Lower leg skin (tissue), 4 donors: ENCODE results near the gene SIGLEC11. TPM values are rescaled to one million over a fixed set of nuclear protein-coding genes. Genes with fewer than 3 reads are reported as not detected.

Experiments
- DNase-seq, 2 donors: peaks; one replicate each; pipeline ENCODE4 v3.0.0-alpha.2; 2019; ENCODE audit warnings: low spot score in 2 of 2
- H3K4me3 ChIP-seq: fragments of 200-600 bp; sonication (generic); 2 replicates; pipeline ENCODE4 v1.5.1; 2017; ENCODE audit warnings: mild to moderate bottlenecking, low read depth; ENCODE audit not compliant: poor library complexity, severe bottlenecking
- CTCF ChIP-seq, 3 donors: fragments of 450-650 bp; IDR thresholded peaks; one replicate each; pipeline ENCODE4 v1.5.1; 2016; ENCODE audit warnings: antibody characterized with exemption in 3 of 3, mild to moderate bottlenecking in 3 of 3, moderate library complexity in 2 of 3
- POLR2A ChIP-seq, 2 donors: fragments of 450-650 bp; IDR thresholded peaks; one replicate each; pipeline ENCODE4 v1.6.1; 2016 to 2017; ENCODE audit warnings: antibody characterized with exemption in 2 of 2, mild to moderate bottlenecking in 1 of 2, moderate library complexity in 1 of 2
- WGBS, 2 donors: methylation state at CpG; one replicate each; pipeline ENCODE4 v1.1.5; 2018; 5-methylcytosine and 5-hydroxymethylcytosine counted together
- intact Hi-C: fragments of 100-400 bp; cut with DNase I; formaldehyde crosslinking; loops from one replicate; pipeline ENCODE4 v1.15.0; 2023; ENCODE audit warnings: low total_unique reads
- total RNA-seq, 4 donors: library from RNA; depleted of rRNA; stranded (reverse); fragments of >200 nt; gene quantifications; one replicate each; pipeline ENCODE4 v1.1.0, GENCODE V29; 2016

Gene SIGLEC11
- total RNA-seq, 4 donors from 2014 or later, result 0.13 to 0.63 TPM; not detected in 2

GRCh38 chr19:49910179-49910578, 50.8 kb downstream of the SIGLEC11 start:
- WGBS, 2 donors, result 83 to 91% methylated on average over 4 to 5 of the region's 5 CpGs
- intact Hi-C loops, result no loop called here

GRCh38 chr19:49908480-49909420, 52.2 kb downstream of the SIGLEC11 start:
- DNase-seq, result no peak
- H3K4me3 ChIP-seq, result no peak overlapping the region
- TF ChIP-seq CTCF (IDR thresholded peaks at IDR 0.05) (no peak), POLR2A (IDR thresholded peaks at IDR 0.05) (no peak)
- WGBS, 2 donors, result 96% methylated on average over 37 of the region's 37 CpGs
- intact Hi-C loops, result no loop called here

More at GRCh38 chr19:49910179-49910578, 50.8 kb downstream of the SIGLEC11 start:
- DNase-seq, result no peak
- no peak overlapping the region for H3K4me3 ChIP-seq
- no peak for TF ChIP-seq CTCF (IDR thresholded peaks at IDR 0.05)
- TF ChIP-seq POLR2A (IDR thresholded peaks at IDR 0.05), result no peak

- intact Hi-C loops, result no loop called here
- no peak for DNase-seq
- H3K4me3 ChIP-seq, result no peak overlapping the region
- WGBS, 2 donors, result 88 to 92% methylated on average over 23 of the region's 23 CpGs
- TF ChIP-seq CTCF (IDR thresholded peaks at IDR 0.05) (no peak), POLR2A (IDR thresholded peaks at IDR 0.05) (no peak)
Observed at GRCh38 chr19:49907745-49908446, 53.1 kb downstream of the SIGLEC11 start.

GRCh38 chr19:49906879-49907564, 54.0 kb downstream of the SIGLEC11 start:
- TF ChIP-seq POLR2A (IDR thresholded peaks at IDR 0.05) (no peak), CTCF (IDR thresholded peaks at IDR 0.05) (no peak)
- intact Hi-C loops, result no loop called here
- no peak overlapping the region for H3K4me3 ChIP-seq
- 89 to 94% methylated on average over 16 of the region's 16 CpGs for WGBS, 2 donors
- DNase-seq, result no peak

GRCh38 chr19:49904136-49904535, 56.8 kb downstream of the SIGLEC11 start:
- intact Hi-C loops, result no loop called here
- TF ChIP-seq CTCF (IDR thresholded peaks at IDR 0.05) (no peak), POLR2A (IDR thresholded peaks at IDR 0.05) (no peak)
- no peak overlapping the region for H3K4me3 ChIP-seq
- DNase-seq, result no peak
- 61 to 73% methylated on average over 6 of the region's 6 CpGs for WGBS, 2 donors

Other genes with a start within 250 kb of the SIGLEC11 start
- 1 to 10 TPM in 1 of 4 donors, under 1 TPM in 1, not detected in 2; 0.49 to 4.0 TPM for gene TSKS, start 197.9 kb downstream of the SIGLEC11 start, total RNA-seq
- 100 to 1,000 TPM; 112 to 123 (median 116) TPM for gene AP2A1, start 194.2 kb downstream of the SIGLEC11 start, total RNA-seq
- gene FUZ, start 147.9 kb downstream of the SIGLEC11 start, total RNA-seq, result 10 to 100 TPM in 3 of 4 donors, 1 to 10 TPM in 1; 9.1 to 21.5 (median 15.6) TPM
- gene MED25, start 142.9 kb downstream of the SIGLEC11 start, total RNA-seq, result 10 to 100 TPM; 28.9 to 43.7 (median 30.8) TPM
- 100 to 1,000 TPM in 2 of 4 donors, 10 to 100 TPM in 2; 62.4 to 122 (median 92.5) TPM for gene PTOV1, start 110.0 kb downstream of the SIGLEC11 start, total RNA-seq
- 10 to 100 TPM; 29.3 to 49.7 (median 35.1) TPM for gene PNKP, start 93.6 kb downstream of the SIGLEC11 start, total RNA-seq
- gene AKT1S1, start 83.8 kb downstream of the SIGLEC11 start, total RNA-seq, result 10 to 100 TPM; 15.3 to 28.9 (median 23.8) TPM
- gene TBC1D17, start 83.5 kb downstream of the SIGLEC11 start, total RNA-seq, result 10 to 100 TPM; 56.4 to 93.4 (median 59.8) TPM
- gene IL4I1, start 64.3 kb downstream of the SIGLEC11 start, total RNA-seq, result under 1 TPM in 1 of 4 donors, not detected in 3; 0.42 TPM
- 1 to 10 TPM; 5.0 to 10.0 (median 6.8) TPM for gene ATF5, start 32.0 kb downstream of the SIGLEC11 start, total RNA-seq
- 10 to 100 TPM; 36.4 to 45.5 (median 41.1) TPM for gene NUP62, start 31.7 kb downstream of the SIGLEC11 start, total RNA-seq
- 10 to 100 TPM; 16.6 to 56.4 (median 29.7) TPM for gene VRK3, start 64.2 kb upstream of the SIGLEC11 start, total RNA-seq
- 10 to 100 TPM in 3 of 4 donors, 1 to 10 TPM in 1; 6.7 to 16.7 (median 10.5) TPM for gene ZNF473, start 64.8 kb upstream of the SIGLEC11 start, total RNA-seq
- not detected for gene IZUMO2, start 202.1 kb upstream of the SIGLEC11 start, total RNA-seq
- gene MYH14, start 242.4 kb upstream of the SIGLEC11 start, total RNA-seq, result 100 to 1,000 TPM; 110 to 329 (median 202) TPM